H1 (cell line): ENCODE measurements around the gene FBXO34. TPM values are rescaled to one million over a fixed set of nuclear protein-coding genes. Genes with fewer than 3 reads are reported as not detected.

Experiments used
- CTCF ChIA-PET: fragments of 300-600 bp; sonication (Branson Sonifier 250); formaldehyde crosslinking; loops from one replicate; lab custom pipeline; 2021; ENCODE audit not compliant: partially characterized antibody; lab: Charles Lee
- POLR2A ChIA-PET: fragments of 300-600 bp; sonication (Branson Sonifier 250); formaldehyde crosslinking; loops from one replicate; lab custom pipeline; 2021; ENCODE audit warnings: inconsistent platforms; ENCODE audit not compliant: partially characterized antibody; lab: Charles Lee
- DNase-seq, 2 experiments: peaks; one replicate each; pipeline versions ENCODE4 v3.0.0 to v3.0.0-alpha.2; 2010 to 2022; ENCODE audit warnings: low spot score in 2 of 2, low read depth in 1 of 2, mixed read lengths in 1 of 2
- FAIRE-seq: peaks from 2 replicates; lab custom pipeline; 2011; peaks lifted over from hg19 to GRCh38; lab: Jason Lieb, UNC
- H2AFZ ChIP-seq: 2 replicates; pipeline ENCODE4 v1.8.1; 2012; ENCODE audit warnings: low read length, inconsistent platforms
- H2AK5ac ChIP-seq: 2 replicates; pipeline ENCODE4 v1.6.1; 2013; ENCODE audit warnings: low read depth, low read length
- H2BK120ac ChIP-seq: replicated peaks from 2 replicates; pipeline ENCODE3; 2013; ENCODE audit warnings: low read depth, low read length, inconsistent platforms
- H2BK12ac ChIP-seq: 2 replicates; pipeline ENCODE4 v1.6.1; 2013; ENCODE audit warnings: low read depth, low read length
- H2BK15ac ChIP-seq: 2 replicates; pipeline ENCODE4 v1.6.1; 2013; ENCODE audit warnings: low read length
- H2BK20ac ChIP-seq: 2 replicates; pipeline ENCODE4 v1.6.1; 2013; ENCODE audit warnings: low read length
- H2BK5ac ChIP-seq: 2 replicates; pipeline ENCODE4 v1.6.1; 2013; ENCODE audit warnings: low read depth, low read length
- H3K14ac ChIP-seq: 2 replicates; pipeline ENCODE4 v1.6.1; 2013; ENCODE audit warnings: inconsistent platforms; ENCODE audit not compliant: insufficient read length
- H3K18ac ChIP-seq: 2 replicates; pipeline ENCODE4 v1.6.1; 2013; ENCODE audit warnings: low read length; ENCODE audit errors: extremely low read depth
- H3K23ac ChIP-seq: 2 replicates; pipeline ENCODE4 v1.6.1; 2013; ENCODE audit warnings: inconsistent platforms; ENCODE audit not compliant: insufficient read length
- H3K23me2 ChIP-seq: 2 replicates; pipeline ENCODE4 v1.6.1; 2013; ENCODE audit warnings: low read depth, low read length
- H3K27ac ChIP-seq: 2 replicates; pipeline ENCODE4 v1.6.1; 2011; ENCODE audit warnings: low read depth, low read length, inconsistent platforms
- H3K27me3 ChIP-seq, 4 experiments: replicated peaks in 1 of 4; 1 replicate in 1 of 4; 2 replicates in 3 of 4; pipeline versions ENCODE4 v1.6.1 to v1.8.1; 2011 to 2013; ENCODE audit warnings: low read length in 3 of 4, mild to moderate bottlenecking in 3 of 4, inconsistent platforms in 2 of 4, mixed read lengths in 2 of 4, moderate library complexity in 1 of 4; ENCODE audit not compliant: control insufficient read depth in 3 of 4, insufficient read depth in 3 of 4; ENCODE audit errors: extremely low read depth in 1 of 4
- H3K36me3 ChIP-seq, 4 experiments: 2 replicates each; pipeline versions ENCODE4 v1.6.1 to v1.8.1; 2011 to 2013; ENCODE audit warnings: mild to moderate bottlenecking in 4 of 4, low read length in 3 of 4, moderate library complexity in 2 of 4, control low read depth in 1 of 4, inconsistent platforms in 1 of 4; ENCODE audit not compliant: insufficient read depth in 4 of 4, control insufficient read depth in 2 of 4
- H3K4ac ChIP-seq: replicated peaks from 2 replicates; pipeline ENCODE3; 2013; ENCODE audit warnings: low read length, low read depth, mixed read lengths, inconsistent platforms; ENCODE audit not compliant: insufficient read length
- H3K4me1 ChIP-seq, 4 experiments: replicated peaks in 1 of 4; 1 replicate in 1 of 4; 2 replicates in 3 of 4; pipeline versions ENCODE4 v1.6.1 to v1.8.1; 2011 to 2013; ENCODE audit warnings: low read length in 3 of 4, inconsistent platforms in 2 of 4, mixed read lengths in 1 of 4; ENCODE audit not compliant: insufficient read depth in 4 of 4, control insufficient read depth in 3 of 4
- H3K4me2 ChIP-seq, 2 experiments: 2 replicates each; pipeline versions ENCODE4 v1.6.1 to v1.8.1; 2011 to 2013; ENCODE audit warnings: low read depth in 2 of 2, low read length in 2 of 2, control low read depth in 1 of 2, inconsistent platforms in 1 of 2, mild to moderate bottlenecking in 1 of 2; ENCODE audit not compliant: insufficient read depth in 1 of 2
- H3K4me3 ChIP-seq, 4 experiments: fragments of 200-600, 300-600 bp in 1 of 4; sonication (generic), shearing (Covaris generic), sonication (Bioruptor Twin) in 1 of 4; 2 replicates each; pipeline versions ENCODE4 v1.5.1 to v1.8.1; 2011 to 2016; ENCODE audit warnings: low read length in 4 of 4, low read depth in 3 of 4, control low read depth in 2 of 4, inconsistent platforms in 2 of 4, mild to moderate bottlenecking in 2 of 4, mixed read lengths in 1 of 4, moderate library complexity in 1 of 4; ENCODE audit not compliant: insufficient read depth in 2 of 4; ENCODE audit errors: extremely low read depth in 1 of 4
- H3K56ac ChIP-seq: replicated peaks from 2 replicates; pipeline ENCODE3; 2013; ENCODE audit warnings: low read depth, mild to moderate bottlenecking, mixed read lengths, low read length, inconsistent platforms; ENCODE audit not compliant: insufficient read length
- H3K79me1 ChIP-seq: 2 replicates; pipeline ENCODE4 v1.6.1; 2013; ENCODE audit warnings: low read depth, low read length, control low read depth
- H3K79me2 ChIP-seq, 2 experiments: 2 replicates each; pipeline versions ENCODE4 v1.6.1 to v1.8.1; 2012 to 2013; ENCODE audit warnings: low read length in 2 of 2, mild to moderate bottlenecking in 2 of 2, inconsistent platforms in 1 of 2; ENCODE audit not compliant: insufficient read depth in 2 of 2, control insufficient read depth in 1 of 2
- H3K9ac ChIP-seq, 4 experiments: replicated peaks in 1 of 4; 1 replicate in 1 of 4; 2 replicates in 3 of 4; pipeline versions ENCODE4 v1.6.1 to v1.8.1; 2011 to 2013; ENCODE audit warnings: low read depth in 3 of 4, low read length in 3 of 4, control low read depth in 2 of 4, mild to moderate bottlenecking in 2 of 4, moderate library complexity in 2 of 4, inconsistent platforms in 1 of 4; ENCODE audit errors: extremely low read depth in 1 of 4
- H3K9me3 ChIP-seq, 2 experiments: 2 replicates each; pipeline versions ENCODE4 v1.6.1 to v1.8.1; 2012 to 2013; ENCODE audit warnings: mild to moderate bottlenecking in 2 of 2, moderate library complexity in 2 of 2, control low read depth in 1 of 2, inconsistent platforms in 1 of 2, low read depth in 1 of 2, low read length in 1 of 2, mixed read lengths in 1 of 2; ENCODE audit not compliant: insufficient read depth in 2 of 2
- H4K20me1 ChIP-seq, 2 experiments: replicated peaks in 1 of 2; 2 replicates each; pipeline versions ENCODE3 to v1.8.1; 2011 to 2013; ENCODE audit warnings: inconsistent platforms in 2 of 2, low read length in 2 of 2, mild to moderate bottlenecking in 1 of 2; ENCODE audit not compliant: insufficient read depth in 2 of 2, control insufficient read depth in 1 of 2
- H4K5ac ChIP-seq: 2 replicates; pipeline ENCODE4 v1.6.1; 2013; ENCODE audit warnings: low read length, low read depth, mixed read lengths, inconsistent platforms; ENCODE audit not compliant: insufficient read length
- H4K8ac ChIP-seq: 2 replicates; pipeline ENCODE4 v1.8.0; 2013; ENCODE audit warnings: mild to moderate bottlenecking, moderate library complexity, low read length, inconsistent platforms; ENCODE audit not compliant: insufficient read depth; ENCODE audit errors: extremely low read depth
- H4K91ac ChIP-seq: replicated peaks from 2 replicates; pipeline ENCODE3; 2013; ENCODE audit warnings: low read length, mixed read lengths, inconsistent platforms; ENCODE audit not compliant: insufficient read length
- BCL11A ChIP-seq, 2 experiments: IDR thresholded peaks; one replicate each; pipeline ENCODE4 v1.6.1; 2011; ENCODE audit warnings: low read depth in 2 of 2, low read length in 2 of 2, mild to moderate bottlenecking in 2 of 2
- SIX5 ChIP-seq: IDR thresholded peaks from 2 replicates; pipeline ENCODE4 v1.6.1; 2011; ENCODE audit warnings: mild to moderate bottlenecking, low read depth, low read length
- SUZ12 ChIP-seq: fragments of 200-600 bp; sonication (generic); IDR thresholded peaks from 2 replicates; pipeline ENCODE4 v1.6.1; 2012; ENCODE audit warnings: mild to moderate bottlenecking, inconsistent platforms, low read length, moderate library complexity, mixed read lengths
- WGBS, 2 experiments: shearing (Covaris generic) in 1 of 2; methylation state at CpG; one replicate each; pipeline versions ENCODE4 v1.1.6 to v1.1.7; 2013 to 2015; ENCODE audit warnings: low lambda C conversion rate in 2 of 2, mixed read lengths in 2 of 2, inconsistent platforms in 1 of 2, low coverage in 1 of 2, missing lambda C conversion rate in 1 of 2; ENCODE audit not compliant: insufficient replicate concordance in 2 of 2, insufficient coverage in 1 of 2, insufficient read length in 1 of 2; ENCODE audit errors: extremely low coverage in 1 of 2, missing lambda C conversion rate in 1 of 2; 5-methylcytosine and 5-hydroxymethylcytosine counted together
- polyA plus RNA-seq, 7 experiments: library from polyadenylated mRNA; depleted of rRNA in 3 of 7; stranded (reverse) in 5 of 7; unstranded in 2 of 7; fragments of >200 nt in 5 of 7; fragments of 200-250 nt in 2 of 7; gene quantifications; 1 replicate in 5 of 7; 2 replicates in 1 of 7; 4 replicates in 1 of 7; pipeline versions ENCODE4 v1.2.1 to v1.2.3, GENCODE V29; 2011 to 2013; ENCODE audit warnings: missing spikeins in 2 of 7, mixed read lengths in 2 of 7
- total RNA-seq: library from RNA; stranded (reverse); fragmentation: NEBNext Ultra II Directional; extraction: Animal tissue kit (Norgen Biotek cat#: 25700); gene quantifications from 2 replicates; pipeline ENCODE4 v1.2.1, GENCODE V29; 2021

Gene FBXO34
- total and polyA plus RNA-seq, 2 of the 8 experiments (the other 6 are each of a cell fraction or from before 2014, with no cell fraction given), result 7.0 to 14.4 TPM

- Histone ChIP-seq H3K14ac (no peak overlapping the region), H3K4me1 (no peaks in the 10 kb centered on the region), H3K23me2 (no peaks in the 10 kb centered on the region), H2BK12ac (no peak overlapping the region), H2BK15ac (no peak overlapping the region), H2BK5ac (no peak overlapping the region), H3K79me2 (no peaks in the 10 kb centered on the region), H3K27me3 (no peaks in the 10 kb centered on the region), H2AK5ac (no peak overlapping the region), H4K8ac (no peak overlapping the region), H3K4me2 (no peak overlapping the region), H3K79me1 (no peaks in the 10 kb centered on the region), H4K5ac (no peak overlapping the region), H3K36me3 (peaks cover 6 to 20% (median 9%) of the 10 kb centered on the region in 4 experiments; a peak in 7 of 8 replicates), H3K56ac (no peak overlapping the region), H4K20me1 (peaks cover 0 to 2% of the 10 kb centered on the region in 2 experiments), H4K91ac (no peak overlapping the region), H3K27ac (no peak overlapping the region), H2BK120ac (no peak overlapping the region), H3K4me3 (no peak overlapping the region), H3K9ac (no peak overlapping the region), H3K18ac (no peak overlapping the region), H3K9me3 (no peaks in the 10 kb centered on the region), H2AFZ (no peak overlapping the region), H3K4ac (no peak overlapping the region), H2BK20ac (no peak overlapping the region), H3K23ac (no peak overlapping the region)
- no peak for FAIRE-seq
- no peak for TF ChIP-seq SIX5
- no peak for TF ChIP-seq BCL11A (IDR thresholded peaks at IDR 0.05; ENCODE audit: low read depth in 2 of 2, low read length in 2 of 2)
- no peak for TF ChIP-seq SUZ12
- WGBS, 2 experiments, result 91% methylated on average over 4 of the region's 4 CpGs; no CpG with 5 or more reads in 1 of the 2 experiments
- DNase-seq, result no peak
- ChIA-PET CTCF (interaction anchor here (0.9 to 1.1 kb wide), 2 partner anchors 10 to 35 kb away, joined by 3 read pairs; no protein-coding TSS in a partner anchor), POLR2A (no interaction called here)
Measured at GRCh38 chr14:55389330-55389729, 118.1 kb downstream of the FBXO34 start.
